IMR-90 (cell line): ENCODE results near the gene DDOST. TPM values are rescaled to one million over a fixed set of nuclear protein-coding genes. Genes with fewer than 3 reads are reported as not detected.

Experiments
- ATAC-seq: fragments of 200-7000 bp; cut with Tn5 transposase; 2 replicates; pipeline ENCODE4 v1.9.1; 2020; ENCODE audit warnings: low read depth, mild to moderate bottlenecking, moderate library complexity
- BruUV-seq: library from RNA; stranded (reverse); fragments of 400-500 nt; replicated peaks from 2 replicates; lab custom pipeline; 2021; lab: Mats Ljungman, UMichigan
- CTCF ChIA-PET: fragments of 300-600 bp; formaldehyde crosslinking; extraction: SDS; loops from one replicate; lab custom pipeline; 2021; ENCODE audit warnings: antibody characterized with exemption; lab: Yijun Ruan, JAX
- POLR2A ChIA-PET: fragments of 300-600 bp; sonication (Branson Sonifier 250); formaldehyde crosslinking; loops from one replicate; lab custom pipeline; 2022; ENCODE audit warnings: antibody characterized with exemption; ENCODE audit not compliant: unreplicated experiment; lab: Charles Lee
- DNase-seq: peaks from one replicate; pipeline ENCODE4 v3.0.0; 2013
- H2AFZ ChIP-seq: replicated peaks from 2 replicates; pipeline ENCODE3; 2013; ENCODE audit warnings: low read length, mild to moderate bottlenecking; ENCODE audit not compliant: poor library complexity
- H2AK5ac ChIP-seq: 2 replicates; pipeline ENCODE4 v1.6.1; 2013; ENCODE audit warnings: low read depth, low read length, inconsistent platforms
- H2AK9ac ChIP-seq: replicated peaks from 2 replicates; pipeline ENCODE3; 2013; ENCODE audit warnings: mild to moderate bottlenecking, low read depth, low read length, moderate library complexity; ENCODE audit not compliant: poor library complexity
- H2BK120ac ChIP-seq: 2 replicates; pipeline ENCODE4 v1.6.1; 2013; ENCODE audit warnings: low read depth, low read length, inconsistent platforms
- H2BK15ac ChIP-seq: 3 replicates; pipeline ENCODE4 v1.6.1; 2013; ENCODE audit warnings: low read depth, low read length, inconsistent platforms
- H2BK20ac ChIP-seq: 2 replicates; pipeline ENCODE4 v1.6.1; 2013; ENCODE audit warnings: low read depth, mild to moderate bottlenecking, inconsistent platforms, low read length, moderate library complexity
- H2BK5ac ChIP-seq: 2 replicates; pipeline ENCODE4 v1.6.1; 2013; ENCODE audit warnings: mild to moderate bottlenecking, low read depth, low read length, inconsistent platforms; ENCODE audit not compliant: poor library complexity, severe bottlenecking
- H3K14ac ChIP-seq: replicated peaks from 2 replicates; pipeline ENCODE4 v1.6.1; 2013; ENCODE audit warnings: low read depth, low read length, inconsistent platforms
- H3K18ac ChIP-seq: 2 replicates; pipeline ENCODE4 v1.6.1; 2013; ENCODE audit warnings: low read depth, low read length, control low read depth
- H3K23ac ChIP-seq: 2 replicates; pipeline ENCODE4 v1.6.1; 2013; ENCODE audit warnings: low read depth, low read length, inconsistent platforms
- H3K27ac ChIP-seq: 2 replicates; pipeline ENCODE4 v1.5.1; 2013; ENCODE audit warnings: mild to moderate bottlenecking, control low read depth, low read length; ENCODE audit not compliant: insufficient read depth
- H3K27me3 ChIP-seq: 2 replicates; pipeline ENCODE4 v1.6.1; 2013; ENCODE audit warnings: low read length; ENCODE audit not compliant: control insufficient read depth, insufficient read depth
- H3K36me3 ChIP-seq: 2 replicates; pipeline ENCODE4 v1.6.1; 2013; ENCODE audit warnings: low read length, mixed read lengths; ENCODE audit not compliant: control insufficient read depth, insufficient read depth
- H3K4ac ChIP-seq: 2 replicates; pipeline ENCODE4 v1.6.1; 2013; ENCODE audit warnings: low read depth, low read length, inconsistent platforms
- H3K4me1 ChIP-seq: 2 replicates; pipeline ENCODE4 v1.6.1; 2013; ENCODE audit warnings: low read length, mixed read lengths; ENCODE audit not compliant: control insufficient read depth, insufficient read depth
- H3K4me2 ChIP-seq: 2 replicates; pipeline ENCODE4 v1.6.1; 2013; ENCODE audit warnings: low read depth, mild to moderate bottlenecking, control low read depth, low read length, moderate library complexity
- H3K4me3 ChIP-seq: 2 replicates; pipeline ENCODE4 v1.5.1; 2013; ENCODE audit warnings: low read depth, mild to moderate bottlenecking, control low read depth, low read length, moderate library complexity; ENCODE audit not compliant: insufficient read depth
- H3K56ac ChIP-seq: 2 replicates; pipeline ENCODE4 v1.6.1; 2013; ENCODE audit warnings: low read length, inconsistent platforms; ENCODE audit not compliant: insufficient read depth; ENCODE audit errors: extremely low read depth
- H3K79me1 ChIP-seq, 2 experiments: 2 replicates each; pipeline ENCODE4 v1.6.1; 2013; ENCODE audit warnings: low read length in 2 of 2, inconsistent platforms in 1 of 2, low read depth in 1 of 2
- H3K9ac ChIP-seq: 2 replicates; pipeline ENCODE4 v1.6.1; 2013; ENCODE audit warnings: low read depth, low read length, control low read depth
- H3K9me1 ChIP-seq: 2 replicates; pipeline ENCODE4 v1.6.1; 2013; ENCODE audit warnings: low read length, inconsistent platforms; ENCODE audit not compliant: insufficient read depth
- H3K9me3 ChIP-seq: 2 replicates; pipeline ENCODE4 v1.6.1; 2013; ENCODE audit warnings: low read length; ENCODE audit not compliant: control insufficient read depth, insufficient read depth
- H4K20me1 ChIP-seq: 2 replicates; pipeline ENCODE4 v1.6.1; 2013; ENCODE audit warnings: low read length, inconsistent platforms; ENCODE audit not compliant: insufficient read depth
- H4K5ac ChIP-seq: 2 replicates; pipeline ENCODE4 v1.6.1; 2013; ENCODE audit warnings: mild to moderate bottlenecking, low read depth, low read length, control low read depth
- H4K8ac ChIP-seq, 2 experiments: 2 replicates each; pipeline ENCODE4 v1.6.1; 2013; ENCODE audit warnings: low read depth in 2 of 2, low read length in 2 of 2, control low read depth in 1 of 2, inconsistent platforms in 1 of 2
- H4K91ac ChIP-seq: 2 replicates; pipeline ENCODE4 v1.6.1; 2013; ENCODE audit warnings: low read depth, low read length, inconsistent platforms; ENCODE audit not compliant: insufficient read depth
- BHLHE40 ChIP-seq: fragments of 150-350 bp; IDR thresholded peaks from 2 replicates; pipeline ENCODE4 v1.6.1; 2016; ENCODE audit warnings: mild to moderate bottlenecking, low read depth, low read length
- CEBPB ChIP-seq: IDR thresholded peaks from 2 replicates; pipeline ENCODE4 v1.6.1; 2012; ENCODE audit warnings: low read depth, low read length, improper control_type of control experiment
- CHD1 ChIP-seq: IDR thresholded peaks from 2 replicates; pipeline ENCODE4 v1.6.1; 2012; ENCODE audit warnings: low read depth, low read length, improper control_type of control experiment
- ELK1 ChIP-seq: fragments of 150-350 bp; IDR thresholded peaks from 2 replicates; pipeline ENCODE4 v1.6.1; 2016; ENCODE audit warnings: low read depth, mild to moderate bottlenecking, low read length, moderate library complexity, borderline replicate concordance
- FOS ChIP-seq: fragments of 150-350 bp; IDR thresholded peaks from 2 replicates; pipeline ENCODE4 v1.6.1; 2016; ENCODE audit warnings: low read depth, low read length
- MAFK ChIP-seq: IDR thresholded peaks from 2 replicates; pipeline ENCODE4 v1.6.1; 2012; ENCODE audit warnings: low read depth, low read length, improper control_type of control experiment
- MAZ ChIP-seq: IDR thresholded peaks from 2 replicates; pipeline ENCODE4 v1.6.1; 2012; ENCODE audit warnings: low read depth, mild to moderate bottlenecking, low read length, improper control_type of control experiment, moderate library complexity, borderline replicate concordance
- MXI1 ChIP-seq: IDR thresholded peaks from 2 replicates; pipeline ENCODE4 v1.6.1; 2012; ENCODE audit warnings: low read depth, mild to moderate bottlenecking, low read length, moderate library complexity, borderline replicate concordance
- NFE2L2 ChIP-seq: fragments of 150-350 bp; IDR thresholded peaks from 2 replicates; pipeline ENCODE4 v1.6.1; 2016; ENCODE audit warnings: low read depth, mild to moderate bottlenecking, low read length
- POLR2A ChIP-seq: IDR thresholded peaks from 2 replicates; pipeline ENCODE4 v1.6.1; 2012; ENCODE audit warnings: mild to moderate bottlenecking, low read depth, low read length
- RAD21 ChIP-seq: IDR thresholded peaks from 2 replicates; pipeline ENCODE4 v1.6.1; 2012; ENCODE audit warnings: low read length, improper control_type of control experiment
- RCOR1 ChIP-seq: IDR thresholded peaks from 2 replicates; pipeline ENCODE4 v1.6.1; 2012; ENCODE audit warnings: mild to moderate bottlenecking, low read length, improper control_type of control experiment; ENCODE audit not compliant: insufficient replicate concordance
- RFX5 ChIP-seq: IDR thresholded peaks from 2 replicates; pipeline ENCODE4 v1.8.0; 2012; ENCODE audit warnings: low read depth, mild to moderate bottlenecking, low read length, moderate library complexity
- SMC3 ChIP-seq: fragments of 150-350 bp; IDR thresholded peaks from 2 replicates; pipeline ENCODE4 v1.6.1; 2016; ENCODE audit warnings: low read depth, mild to moderate bottlenecking, antibody characterized with exemption, low read length, moderate library complexity
- USF2 ChIP-seq: fragments of 150-350 bp; IDR thresholded peaks from 2 replicates; pipeline ENCODE4 v1.6.1; 2017; ENCODE audit warnings: mild to moderate bottlenecking, antibody characterized with exemption, low read length, low read depth
- WGBS, 2 experiments: methylation state at CpG; one replicate each; pipeline versions ENCODE4 v1.1.5 to v1.1.7; 2013; ENCODE audit warnings: missing lambda C conversion rate in 2 of 2; ENCODE audit not compliant: insufficient read length in 1 of 2; ENCODE audit errors: extremely low coverage in 2 of 2; 5-methylcytosine and 5-hydroxymethylcytosine counted together
- dilution Hi-C: fragments of 300-500 bp; cut with HindIII; formaldehyde crosslinking; loops from one replicate; pipeline ENCODE4 v1.14.3; 2018; ENCODE audit warnings: low sequenced_read_pairs; ENCODE audit not compliant: unreplicated experiment
- in situ Hi-C: fragments of 300-500 bp; cut with MboI; formaldehyde crosslinking; loops from 3 replicates; pipeline ENCODE4 v1.14.3; 2019; ENCODE audit warnings: low sequenced_read_pairs, inconsistent platforms, mixed read lengths
- intact Hi-C: fragments of 100-400 bp; cut with micrococcal nuclease; formaldehyde crosslinking; loops from 2 replicates; pipeline ENCODE4 v1.10.0; 2022
- polyA plus RNA-seq, 3 experiments: library from polyadenylated mRNA; depleted of rRNA; stranded (reverse); fragments of >200 nt; gene quantifications; 2 replicates each; pipeline ENCODE4 v1.2.3, GENCODE V29; 2012; ENCODE audit warnings: low replicate concordance in 1 of 3
- total RNA-seq: library from RNA; depleted of rRNA; stranded (reverse); fragments of >200 nt; gene quantifications from 2 replicates; pipeline ENCODE4 v1.2.3, GENCODE V29; 2012
- TF ChIP-seq, protein P1 (sequence below): conservative IDR thresholded peaks from 2 replicates; pipeline ENCODE4 v1.5.1; 2012; ENCODE audit warnings: mild to moderate bottlenecking, low read depth, low read length, improper control_type of control experiment

The DDOST gene
- total and polyA plus RNA-seq, 2 of the 4 experiments (the other 2 are of a cell fraction), result 179 to 477 TPM

GRCh38 chr1:20668581-20668980 lies 7.4 kb upstream of the DDOST start:
- Histone ChIP-seq H3K9ac (no peak overlapping the region), H2AK5ac (no peak overlapping the region), H4K91ac (no peak overlapping the region), H3K27ac (no peak overlapping the region), H2BK20ac (no peak overlapping the region), H3K4me2 (no peak overlapping the region), H3K9me3 (no peaks in the 10 kb centered on the region), H4K5ac (no peak overlapping the region), H3K27me3 (no peaks in the 10 kb centered on the region), H4K20me1 (no peaks in the 10 kb centered on the region), H3K4me3 (no peak overlapping the region), H3K4ac (no peak overlapping the region), H3K56ac (no peak overlapping the region), H3K4me1 (no peaks in the 10 kb centered on the region), H2BK5ac (no peak overlapping the region), H3K23ac (no peak overlapping the region), H2BK15ac (no peak overlapping the region), H3K18ac (no peak overlapping the region), H3K14ac (no peak overlapping the region), H3K9me1 (no peaks in the 10 kb centered on the region), H3K79me1 (no peaks in the 10 kb centered on the region), H2AFZ (no peak overlapping the region), H4K8ac (no peak overlapping the region), H2AK9ac (no peak overlapping the region), H3K36me3 (peaks cover 6% of the 10 kb centered on the region), H2BK120ac (no peak overlapping the region)
- no peak for DNase-seq
- CTCF ChIA-PET, result no interaction called here
- POLR2A ChIA-PET, result no interaction called here
- no CpG with 5 or more reads among the region's 1 CpG for WGBS, 2 experiments
- ATAC-seq, result no peak
- dilution Hi-C loops, result no loop called here
- in situ Hi-C loops, result no loop called here
- TF ChIP-seq MAZ (no peak), MXI1 (no peak), SMC3 (no peak), ELK1 (no peak), POLR2A (no peak), USF2 (no peak), CHD1 (no peak), RCOR1 (no peak), BHLHE40 (no peak), FOS (no peak), RAD21 (no peak), MAFK (no peak), RFX5 (no peak), CEBPB (no peak), NFE2L2 (no peak)
- TF ChIP-seq, protein P1, sequence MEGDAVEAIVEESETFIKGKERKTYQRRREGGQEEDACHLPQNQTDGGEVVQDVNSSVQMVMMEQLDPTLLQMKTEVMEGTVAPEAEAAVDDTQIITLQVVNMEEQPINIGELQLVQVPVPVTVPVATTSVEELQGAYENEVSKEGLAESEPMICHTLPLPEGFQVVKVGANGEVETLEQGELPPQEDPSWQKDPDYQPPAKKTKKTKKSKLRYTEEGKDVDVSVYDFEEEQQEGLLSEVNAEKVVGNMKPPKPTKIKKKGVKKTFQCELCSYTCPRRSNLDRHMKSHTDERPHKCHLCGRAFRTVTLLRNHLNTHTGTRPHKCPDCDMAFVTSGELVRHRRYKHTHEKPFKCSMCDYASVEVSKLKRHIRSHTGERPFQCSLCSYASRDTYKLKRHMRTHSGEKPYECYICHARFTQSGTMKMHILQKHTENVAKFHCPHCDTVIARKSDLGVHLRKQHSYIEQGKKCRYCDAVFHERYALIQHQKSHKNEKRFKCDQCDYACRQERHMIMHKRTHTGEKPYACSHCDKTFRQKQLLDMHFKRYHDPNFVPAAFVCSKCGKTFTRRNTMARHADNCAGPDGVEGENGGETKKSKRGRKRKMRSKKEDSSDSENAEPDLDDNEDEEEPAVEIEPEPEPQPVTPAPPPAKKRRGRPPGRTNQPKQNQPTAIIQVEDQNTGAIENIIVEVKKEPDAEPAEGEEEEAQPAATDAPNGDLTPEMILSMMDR, result no peak
- no TSS peak for BruUV-seq
- intact Hi-C loops, result no loop called here
